GM12878 (cell line): Measurements from ENCODE around the gene LIMCH1.

Experiments
- CEBPB ChIP-seq, 2 experiments: fragments of 150-350 bp in 1 of 2; IDR thresholded peaks; 2 replicates each; pipeline ENCODE4 v1.6.1; 2012 to 2014; ENCODE audit warnings: low read depth in 2 of 2, low read length in 2 of 2, borderline replicate concordance in 1 of 2, inconsistent platforms in 1 of 2
- EED ChIP-seq: sonication (generic); IDR thresholded peaks from 2 replicates; pipeline ENCODE4 v1.6.1; 2016; ENCODE audit warnings: antibody characterized with exemption, low read depth
- POLR2A ChIP-seq: IDR thresholded peaks from 2 replicates; pipeline ENCODE4 v1.6.1; 2011; ENCODE audit warnings: low read depth, mild to moderate bottlenecking, low read length
- SIN3A ChIP-seq: IDR thresholded peaks from 2 replicates; pipeline ENCODE4 v1.6.1; 2012; ENCODE audit warnings: low read depth, low read length, improper control_type of control experiment

DNA sequence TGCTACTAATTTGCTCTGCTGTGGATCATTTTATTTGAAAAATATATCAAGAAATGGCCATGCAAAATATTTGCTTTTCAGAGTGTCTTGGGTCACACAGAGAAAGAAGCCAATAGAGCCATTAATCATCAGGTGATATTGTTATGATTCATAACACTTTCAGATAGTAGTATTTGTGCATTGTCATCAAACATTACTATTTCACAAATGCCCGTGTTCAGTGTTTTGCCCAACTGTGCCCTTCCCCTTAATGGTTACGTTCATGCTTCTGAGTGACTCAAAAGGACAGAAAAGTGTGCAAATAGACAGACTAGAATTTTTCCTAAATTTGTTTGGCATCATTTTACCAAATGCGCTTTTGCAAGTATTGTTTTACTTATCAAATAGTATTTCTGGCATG lies 164.0 kb downstream of the LIMCH1 start:
- no peak for TF ChIP-seq EED
- TF ChIP-seq SIN3A: no peak
- no peak for TF ChIP-seq POLR2A
- TF ChIP-seq CEBPB (IDR thresholded peaks at IDR 0.05; ENCODE audit: borderline replicate concordance in 1 of 2, low read depth in 2 of 2, low read length in 2 of 2): no peak
